Smooth muscle cell of the brain vasculature (primary cell): ENCODE results near the gene SIL1.

ENCODE experiments used
- DNase-seq: peaks from one replicate; pipeline ENCODE4 v3.0.0-alpha.2; 2012; ENCODE audit warnings: low read depth, low spot score

The SIL1 gene

GRCh38 chr5:138945421-138946240 lies 252.5 kb downstream of the SIL1 start:
- DNase-seq = no peak

- no peak for DNase-seq
Measured at GRCh38 chr5:138944527-138945322, 253.4 kb downstream of the SIL1 start.

GRCh38 chr5:138943599-138944173 lies 254.5 kb downstream of the SIL1 start:
- DNase-seq = no peak

GRCh38 chr5:138942861-138943260 lies 255.3 kb downstream of the SIL1 start:
- DNase-seq = no peak

GRCh38 chr5:138942066-138942465 lies 256.1 kb downstream of the SIL1 start:
- no peak for DNase-seq

GRCh38 chr5:138938526-138938925 lies 259.6 kb downstream of the SIL1 start:
- no peak for DNase-seq

DNA sequence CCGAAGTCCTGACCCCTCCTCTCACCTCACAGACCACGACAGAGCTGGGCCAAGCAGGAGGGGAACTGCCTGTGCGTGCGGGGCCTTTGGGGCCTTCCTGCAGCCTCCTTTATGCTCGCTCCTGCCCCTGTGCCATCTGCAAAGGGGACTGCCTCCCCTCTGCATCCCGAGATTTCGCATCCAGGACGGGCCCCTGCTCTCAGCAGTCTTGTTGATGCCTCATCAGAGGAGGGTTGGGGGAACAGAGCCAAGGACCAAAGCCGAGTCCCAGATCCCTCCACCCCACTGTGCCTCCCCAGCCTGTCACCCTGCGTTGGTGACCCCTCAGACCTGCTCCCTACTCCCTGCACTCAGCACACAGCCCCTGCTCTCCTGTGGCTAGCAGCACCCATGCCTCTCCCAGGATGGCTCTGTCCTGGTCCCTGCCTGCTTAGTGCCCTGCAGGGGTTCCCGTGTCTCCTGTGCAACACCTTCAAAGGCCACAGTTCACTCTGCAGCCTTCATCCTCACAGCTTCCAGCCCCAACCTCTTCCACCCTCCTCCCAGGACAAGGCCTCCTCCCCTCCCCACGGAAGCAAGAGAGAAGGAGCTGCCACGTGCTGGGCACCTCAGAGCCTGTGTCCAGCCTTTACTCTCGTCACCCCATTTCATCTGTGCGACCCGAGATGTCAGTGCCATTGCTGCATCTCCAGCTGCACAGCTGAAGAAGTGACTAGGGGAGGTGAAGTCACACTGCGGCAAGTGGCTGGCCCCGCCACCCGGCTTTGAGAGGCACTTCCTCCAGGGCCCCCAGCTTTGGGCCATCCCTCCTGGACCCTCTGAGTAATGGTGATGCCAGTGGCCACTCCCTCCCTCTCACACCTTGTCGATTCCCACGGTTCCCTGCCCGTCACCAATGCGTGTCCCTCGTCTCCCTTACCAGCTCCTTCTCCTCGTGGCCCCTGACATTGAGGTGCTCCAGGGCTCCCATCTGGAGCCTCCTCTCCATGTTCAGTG lies 260.5 kb downstream of the SIL1 start:
- DNase-seq = no peak

GRCh38 chr5:138936968-138937345 lies 261.2 kb downstream of the SIL1 start:
- no peak for DNase-seq

DNA sequence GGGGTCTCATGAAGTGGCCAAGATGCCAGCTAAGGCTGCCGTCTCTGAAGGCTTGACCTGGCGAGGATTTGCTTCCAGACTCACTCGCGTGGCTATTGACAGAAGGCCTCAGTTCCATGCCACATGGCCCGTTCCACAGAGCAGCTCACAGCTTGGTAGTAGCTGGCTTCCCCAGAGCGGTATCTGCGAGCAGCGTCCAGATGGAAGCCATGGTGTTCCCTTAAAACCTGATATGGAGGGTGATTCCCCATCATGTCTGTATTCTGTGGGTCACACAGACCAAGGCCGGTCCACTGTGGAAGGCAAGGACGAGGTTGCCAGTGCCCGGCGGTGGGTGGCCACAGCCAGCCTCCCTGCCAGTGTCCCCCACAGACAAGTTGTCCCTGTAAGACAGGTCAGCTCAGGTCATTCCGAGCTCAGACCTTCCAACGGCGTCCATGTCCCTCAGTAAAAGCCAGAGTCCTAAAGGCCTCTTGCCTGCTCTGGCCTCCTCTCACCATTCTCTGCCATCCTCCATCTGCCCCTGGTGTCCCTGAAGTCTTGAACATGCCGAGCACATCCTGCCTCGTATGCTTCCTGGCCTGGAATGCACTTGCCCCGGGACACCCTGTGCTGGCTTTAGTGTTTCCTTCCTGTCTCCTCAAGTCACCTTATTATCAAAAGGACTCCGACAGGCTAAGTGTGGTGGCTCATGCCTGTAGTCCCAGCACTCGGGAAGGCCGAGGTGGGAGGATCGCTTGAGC lies 261.8 kb downstream of the SIL1 start:
- DNase-seq = no peak

DNA sequence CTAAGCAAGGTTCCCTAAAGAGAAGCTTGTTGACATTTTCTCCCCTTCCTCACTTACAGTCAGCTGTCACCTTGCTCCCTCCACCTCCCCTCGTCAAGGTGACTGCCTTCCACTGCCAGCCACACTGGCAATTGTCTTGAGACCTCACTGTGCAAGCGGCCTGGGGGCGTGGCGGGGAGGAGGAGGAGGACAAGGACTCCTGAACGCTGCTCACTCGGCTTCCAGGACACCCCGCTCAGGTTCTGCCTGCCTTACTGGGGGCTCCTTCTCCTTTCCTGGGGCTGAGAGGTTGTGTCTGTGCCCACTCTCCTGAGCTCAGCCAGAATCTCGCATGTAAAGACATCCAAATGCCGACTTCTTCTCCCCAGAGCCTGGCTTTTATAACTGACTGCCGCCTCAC lies 262.7 kb downstream of the SIL1 start:
- no peak for DNase-seq

DNA sequence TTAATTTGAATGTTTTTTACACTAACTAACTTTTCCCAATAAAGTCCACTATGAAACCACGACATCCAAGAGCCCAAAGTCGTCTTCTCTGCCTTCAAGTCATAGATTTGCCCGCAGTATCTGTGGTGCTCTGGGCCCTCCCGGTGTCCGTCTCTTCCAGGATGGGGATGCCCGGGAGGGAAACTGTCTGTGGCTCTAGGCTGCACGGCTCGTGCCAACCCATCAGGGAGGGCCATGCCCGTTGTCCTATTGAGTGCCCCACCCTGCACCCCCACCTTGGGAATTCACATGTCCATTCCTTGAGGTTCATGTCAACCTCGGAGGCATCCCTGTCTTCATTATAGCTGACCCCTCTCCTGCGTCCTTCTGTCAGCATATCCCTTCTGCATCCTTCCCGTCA lies 263.2 kb downstream of the SIL1 start:
- no peak for DNase-seq

DNA sequence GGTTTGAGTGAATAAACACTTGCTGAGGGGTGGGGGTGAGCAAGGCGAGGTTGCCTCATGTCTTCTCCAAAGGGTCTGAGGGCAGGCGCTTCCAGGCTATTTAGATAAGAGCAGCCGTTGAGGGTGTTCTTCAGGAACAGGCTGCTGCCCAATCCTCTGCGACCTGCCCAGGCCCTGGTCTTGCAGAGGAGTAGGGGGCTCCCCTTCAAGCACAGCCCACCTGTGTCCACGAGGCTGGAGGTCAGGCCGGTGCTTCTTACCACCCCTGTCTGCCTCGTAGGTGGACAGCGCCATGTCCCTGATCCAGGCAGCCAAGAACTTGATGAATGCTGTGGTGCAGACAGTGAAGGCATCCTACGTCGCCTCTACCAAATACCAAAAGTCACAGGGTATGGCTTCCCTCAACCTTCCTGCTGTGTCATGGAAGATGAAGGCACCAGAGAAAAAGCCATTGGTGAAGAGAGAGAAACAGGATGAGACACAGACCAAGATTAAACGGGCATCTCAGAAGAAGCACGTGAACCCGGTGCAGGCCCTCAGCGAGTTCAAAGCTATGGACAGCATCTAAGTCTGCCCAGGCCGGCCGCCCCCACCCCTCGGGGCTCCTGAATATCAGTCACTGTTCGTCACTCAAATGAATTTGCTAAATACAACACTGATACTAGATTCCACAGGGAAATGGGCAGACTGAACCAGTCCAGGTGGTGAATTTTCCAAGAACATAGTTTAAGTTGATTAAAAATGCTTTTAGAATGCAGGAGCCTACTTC lies 264.5 kb downstream of the SIL1 start:
- DNase-seq = no peak

- DNase-seq = no peak
Measured at GRCh38 chr5:138932171-138932810, 265.9 kb downstream of the SIL1 start.

DNA sequence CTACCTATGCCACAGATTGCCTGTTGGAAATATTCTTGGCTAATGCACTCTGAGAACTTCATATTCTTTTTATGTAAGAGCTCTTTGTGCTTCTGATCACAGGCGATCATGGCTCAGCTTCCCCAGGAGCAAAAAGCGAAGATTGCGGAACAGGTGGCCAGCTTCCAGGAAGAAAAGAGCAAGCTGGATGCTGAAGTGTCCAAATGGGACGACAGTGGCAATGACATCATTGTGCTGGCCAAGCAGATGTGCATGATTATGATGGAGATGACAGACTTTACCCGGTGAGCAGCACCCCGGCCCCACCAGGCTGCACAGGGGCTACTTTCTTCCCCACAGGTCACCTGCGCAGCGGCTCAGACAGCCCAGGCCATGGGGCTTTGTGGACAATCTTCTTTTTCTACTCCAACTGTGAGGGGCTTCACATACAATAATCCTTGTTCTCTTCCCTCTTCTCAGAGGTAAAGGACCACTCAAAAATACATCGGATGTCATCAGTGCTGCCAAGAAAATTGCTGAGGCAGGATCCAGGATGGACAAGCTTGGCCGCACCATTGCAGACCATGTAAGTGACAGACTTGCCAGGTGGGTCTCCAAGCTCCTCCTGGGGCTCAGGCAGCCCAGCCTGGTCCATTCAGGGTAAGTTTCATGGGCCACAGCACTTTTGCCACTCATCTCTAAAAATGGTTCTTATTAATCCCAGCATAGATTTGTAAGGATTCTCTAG lies 267.6 kb downstream of the SIL1 start:
- no peak for DNase-seq

GRCh38 chr5:138929571-138929955 lies 268.6 kb downstream of the SIL1 start:
- no peak for DNase-seq

GRCh38 chr5:138927979-138928378 lies 270.2 kb downstream of the SIL1 start:
- no peak for DNase-seq

- DNase-seq = no peak
Measured at GRCh38 chr5:138927544-138927943, 270.6 kb downstream of the SIL1 start.

DNA sequence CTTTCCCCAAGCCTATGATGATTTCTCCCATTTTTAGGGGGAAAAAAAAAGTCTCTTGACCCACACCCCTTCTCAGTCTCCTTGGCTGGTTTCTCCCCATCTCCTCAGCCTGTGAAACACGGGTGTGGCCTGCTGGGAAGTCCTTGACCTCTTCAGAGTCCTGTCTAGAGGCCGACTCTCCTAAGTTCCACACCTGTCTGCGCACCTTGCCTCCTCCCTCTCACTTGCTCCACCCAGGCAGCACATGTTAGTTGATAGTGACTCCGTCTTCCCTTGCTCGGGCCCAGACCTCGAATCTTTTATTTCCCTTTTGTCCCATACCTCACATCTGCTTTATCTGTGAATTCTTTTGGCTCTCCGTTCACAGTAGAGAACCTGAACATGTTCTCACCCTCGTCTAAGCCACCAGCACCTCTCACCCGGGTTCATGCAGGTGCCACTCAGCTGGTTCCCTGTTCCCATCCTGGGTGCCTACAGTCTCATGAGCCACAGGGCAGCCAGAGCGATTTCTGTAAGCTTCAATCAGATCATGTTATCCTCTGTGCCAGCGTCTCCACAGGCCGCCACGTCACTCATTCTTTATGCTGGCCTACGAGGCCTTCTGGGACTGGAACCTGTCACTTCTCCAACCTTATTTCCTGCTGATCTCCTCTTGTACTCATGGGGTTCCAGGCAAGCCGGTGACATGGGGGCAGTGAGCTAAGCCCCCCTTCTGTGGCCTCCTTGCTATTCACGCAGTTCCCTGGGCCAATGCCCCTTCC lies 271.3 kb downstream of the SIL1 start:
- DNase-seq = no peak
